MCF 10A (cell line): ENCODE measurements around the gene WDR7. TPM values are rescaled to one million over a fixed set of nuclear protein-coding genes. Genes with fewer than 3 reads are reported as not detected.

ENCODE experiments used
- BruUV-seq: library from RNA; stranded (reverse); fragments of 400-500 nt; replicated peaks from 2 replicates; lab custom pipeline; 2021; lab: Mats Ljungman, UMichigan
- CTCF ChIA-PET: fragments of 300-600 bp; sonication (Branson Sonifier 250); formaldehyde crosslinking; extraction: SDS; loops from one replicate; lab custom pipeline; 2021; ENCODE audit warnings: antibody characterized with exemption, inconsistent platforms; lab: Yijun Ruan, JAX
- POLR2A ChIA-PET: fragments of 300-600, 350-650 bp; sonication (Branson Sonifier 250); formaldehyde crosslinking; extraction: SDS; loops from one replicate; lab custom pipeline; 2020; ENCODE audit warnings: antibody characterized with exemption, inconsistent platforms; lab: Yijun Ruan, JAX
- DNase-seq: peaks from one replicate; pipeline ENCODE4 v3.0.0-alpha.2; 2018; ENCODE audit not compliant: unreplicated experiment
- H3K27ac Mint-ChIP-seq: one replicate; pipeline ENCODE4 v1.8.0; 2022; ENCODE audit warnings: mild to moderate bottlenecking, low read depth, mixed read lengths; ENCODE audit not compliant: unreplicated experiment
- H3K27me3 Mint-ChIP-seq: one replicate; pipeline ENCODE4 v1.8.0; 2022; ENCODE audit warnings: mixed read lengths; ENCODE audit not compliant: insufficient read depth, unreplicated experiment
- H3K36me3 Mint-ChIP-seq: one replicate; pipeline ENCODE4 v1.8.0; 2022; ENCODE audit warnings: mild to moderate bottlenecking, moderate library complexity, mixed read lengths; ENCODE audit not compliant: insufficient read depth, unreplicated experiment
- H3K4me1 Mint-ChIP-seq: one replicate; pipeline ENCODE4 v1.8.0; 2022; ENCODE audit warnings: mixed read lengths; ENCODE audit not compliant: insufficient read depth, unreplicated experiment
- H3K4me3 Mint-ChIP-seq: one replicate; pipeline ENCODE4 v1.8.0; 2022; ENCODE audit warnings: mild to moderate bottlenecking, moderate library complexity, mixed read lengths; ENCODE audit not compliant: unreplicated experiment
- H3K9me3 Mint-ChIP-seq: one replicate; pipeline ENCODE4 v1.8.0; 2022; ENCODE audit warnings: mixed read lengths; ENCODE audit not compliant: unreplicated experiment
- intact Hi-C: fragments of 100-400 bp; cut with micrococcal nuclease; formaldehyde crosslinking; loops from 2 replicates; pipeline ENCODE4 v1.14.1; 2022
- total RNA-seq: library from RNA; stranded (reverse); gene quantifications from 2 replicates; pipeline ENCODE4 v1.2.3, GENCODE V29; 2022
- TF ChIP-seq, protein P1 (sequence below): fragments of 200-600 bp; IDR thresholded peaks from one replicate; pipeline ENCODE4 v1.8.0; 2022; ENCODE audit warnings: antibody characterized with exemption, mild to moderate bottlenecking; ENCODE audit not compliant: unreplicated experiment

WDR7 gene
- total RNA-seq, 1 experiment from 2014 or later, result 12.6 TPM

DNA sequence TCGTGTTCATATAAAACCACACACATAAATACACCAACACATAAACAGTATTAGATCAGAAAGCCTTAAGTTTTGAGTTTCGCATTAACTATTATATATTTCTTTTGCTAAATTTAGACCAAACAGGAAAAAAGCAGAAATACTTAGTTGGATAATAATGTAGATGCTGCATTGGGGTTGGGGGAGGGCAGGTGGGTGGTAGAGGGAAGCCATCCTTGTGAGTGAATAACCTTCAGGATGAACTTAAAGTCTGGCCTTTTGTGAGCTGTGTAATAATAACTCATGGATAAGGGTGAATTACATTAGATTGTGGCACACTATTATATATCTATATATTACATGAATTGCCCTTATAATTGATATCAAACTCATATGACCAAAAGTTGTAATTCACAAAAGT is 174.7 kb downstream of the WDR7 start:
- intact Hi-C loops, result no loop called here
- CTCF ChIA-PET, result no interaction called here

DNA sequence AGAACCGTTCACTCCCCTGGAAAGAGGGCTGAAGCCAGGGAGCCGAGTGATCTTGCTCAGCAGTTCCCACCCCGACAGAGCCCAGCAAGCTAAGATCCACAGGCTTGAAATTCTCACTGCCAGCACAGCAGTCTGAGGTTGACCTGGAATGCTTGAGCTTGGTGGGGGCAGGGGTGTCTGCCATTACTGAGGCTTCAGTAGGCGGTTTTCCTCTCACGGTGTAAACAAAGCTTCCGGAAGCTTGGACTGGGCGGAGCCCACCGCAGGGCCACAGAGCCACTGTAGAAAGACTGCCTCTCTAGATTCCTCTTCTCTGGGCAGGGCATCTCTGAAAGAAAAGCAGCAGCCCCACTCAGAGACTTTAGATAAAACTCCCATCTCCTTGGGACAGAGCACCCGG is 180.8 kb downstream of the WDR7 start:
- ChIA-PET POLR2A (no interaction called here), CTCF (no interaction called here)
- no TSS peak for BruUV-seq
- Mint-ChIP-seq H3K4me1 (no peaks in the 10 kb centered on the region), H3K9me3 (peaks cover 2% of the 10 kb centered on the region), H3K4me3 (no peak overlapping the region), H3K36me3 (peaks cover 6% of the 10 kb centered on the region), H3K27me3 (no peaks in the 10 kb centered on the region), H3K27ac (no peak overlapping the region)
- intact Hi-C loops, result no loop called here
- TF ChIP-seq, protein P1, sequence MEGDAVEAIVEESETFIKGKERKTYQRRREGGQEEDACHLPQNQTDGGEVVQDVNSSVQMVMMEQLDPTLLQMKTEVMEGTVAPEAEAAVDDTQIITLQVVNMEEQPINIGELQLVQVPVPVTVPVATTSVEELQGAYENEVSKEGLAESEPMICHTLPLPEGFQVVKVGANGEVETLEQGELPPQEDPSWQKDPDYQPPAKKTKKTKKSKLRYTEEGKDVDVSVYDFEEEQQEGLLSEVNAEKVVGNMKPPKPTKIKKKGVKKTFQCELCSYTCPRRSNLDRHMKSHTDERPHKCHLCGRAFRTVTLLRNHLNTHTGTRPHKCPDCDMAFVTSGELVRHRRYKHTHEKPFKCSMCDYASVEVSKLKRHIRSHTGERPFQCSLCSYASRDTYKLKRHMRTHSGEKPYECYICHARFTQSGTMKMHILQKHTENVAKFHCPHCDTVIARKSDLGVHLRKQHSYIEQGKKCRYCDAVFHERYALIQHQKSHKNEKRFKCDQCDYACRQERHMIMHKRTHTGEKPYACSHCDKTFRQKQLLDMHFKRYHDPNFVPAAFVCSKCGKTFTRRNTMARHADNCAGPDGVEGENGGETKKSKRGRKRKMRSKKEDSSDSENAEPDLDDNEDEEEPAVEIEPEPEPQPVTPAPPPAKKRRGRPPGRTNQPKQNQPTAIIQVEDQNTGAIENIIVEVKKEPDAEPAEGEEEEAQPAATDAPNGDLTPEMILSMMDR, result no peak
- DNase-seq, result no peak

More for the DNA sequence above, 174.7 kb downstream of the WDR7 start:
- H3K9me3 Mint-ChIP-seq, result peaks cover 7% of the 10 kb centered on the region
- H3K4me1 Mint-ChIP-seq, result no peaks in the 10 kb centered on the region
- DNase-seq, result no peak
- H3K27ac Mint-ChIP-seq, result no peak overlapping the region
- H3K27me3 Mint-ChIP-seq, result no peaks in the 10 kb centered on the region
- no TSS peak for BruUV-seq
- POLR2A ChIA-PET, result interaction anchor here (0.6 kb wide), 1 partner anchor 17 kb away, joined by 3 read pairs; no protein-coding TSS in a partner anchor
- no peak overlapping the region for H3K4me3 Mint-ChIP-seq
- H3K36me3 Mint-ChIP-seq, result no peaks in the 10 kb centered on the region
- TF ChIP-seq, protein P1, result no peak

DNA sequence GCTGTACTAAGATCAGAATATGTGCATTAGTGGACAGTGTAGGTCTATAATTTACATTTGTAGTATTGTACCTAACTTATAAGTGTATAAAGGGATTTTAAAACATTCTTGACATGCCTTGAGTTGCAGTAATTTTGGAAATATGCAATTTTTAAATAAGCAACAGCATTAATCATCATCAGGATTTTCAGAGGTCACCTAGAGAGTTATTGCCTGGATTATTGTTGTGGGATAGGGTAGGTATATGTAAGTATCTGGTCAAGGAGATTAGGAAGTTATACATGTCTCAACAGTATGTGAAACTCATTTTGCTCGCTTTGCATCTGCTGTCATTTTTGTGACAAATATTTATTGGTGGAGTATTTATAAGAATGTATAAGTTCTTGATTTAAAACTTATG is 184.2 kb downstream of the WDR7 start:
- CTCF ChIA-PET, result no interaction called here

DNA sequence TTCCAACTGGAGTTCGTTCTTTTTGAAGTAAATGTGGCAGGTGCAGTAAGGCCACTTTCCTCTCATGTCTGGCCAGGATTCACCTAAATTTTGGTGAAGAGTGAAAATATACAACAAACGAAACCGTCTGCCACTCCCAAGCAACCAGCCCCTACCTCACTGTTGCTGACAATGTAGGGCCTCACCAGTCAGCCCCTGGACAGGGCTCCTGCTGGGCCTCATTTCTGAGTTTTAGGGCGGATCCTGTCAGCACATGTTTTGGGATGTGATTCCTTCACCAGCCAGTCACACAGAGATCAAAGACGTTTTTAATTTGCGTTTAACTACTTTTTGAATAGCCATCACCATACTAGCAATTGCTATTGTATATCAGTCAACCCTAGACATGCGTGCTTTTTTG is 185.0 kb downstream of the WDR7 start:
- DNase-seq, result no peak
- Mint-ChIP-seq H3K4me3 (no peak overlapping the region), H3K9me3 (no peaks in the 10 kb centered on the region), H3K4me1 (no peaks in the 10 kb centered on the region), H3K27ac (no peak overlapping the region), H3K27me3 (no peaks in the 10 kb centered on the region), H3K36me3 (peaks cover 6% of the 10 kb centered on the region)
- ChIA-PET POLR2A (no interaction called here), CTCF (no interaction called here)
- no TSS peak for BruUV-seq
- TF ChIP-seq, protein P1, result no peak
- intact Hi-C loops, result no loop called here

More for the DNA sequence above, 184.2 kb downstream of the WDR7 start:
- DNase-seq, result no peak
- no peaks in the 10 kb centered on the region for H3K9me3 Mint-ChIP-seq
- POLR2A ChIA-PET, result no interaction called here
- no peaks in the 10 kb centered on the region for H3K4me1 Mint-ChIP-seq
- TF ChIP-seq, protein P1, result no peak
- H3K27ac Mint-ChIP-seq, result no peak overlapping the region
- peaks cover 6% of the 10 kb centered on the region for H3K36me3 Mint-ChIP-seq
- no TSS peak for BruUV-seq
- no peak overlapping the region for H3K4me3 Mint-ChIP-seq
- H3K27me3 Mint-ChIP-seq, result no peaks in the 10 kb centered on the region
- intact Hi-C loops, result no loop called here
